HG03097 (cell line): ENCODE data around the gene DLG2.
"Not testable (repeated sequence)": the region's sequence is repeated elsewhere in the genome, so short reads cannot be mapped to it uniquely, and the experiment has no call there.

Experiments used
- ATAC-seq: cut with Tn5 transposase; IDR thresholded peaks from one replicate; pipeline ENCODE4 v1.9.1; 2021; ENCODE audit not compliant: unreplicated experiment, low FRiP score

DLG2 gene

GRCh38 chr11:85627332-85627997, at the start of gene DLG2:
Gene DLG2, minus strand, starts transcription at chr11:85627344.
- ATAC-seq: peak; percentile 1

GRCh38 chr11:85673393-85673792, 46.2 kb upstream of the DLG2 start:
- ATAC-seq: no peak

- no peak for ATAC-seq
These were observed 45.2 kb upstream of the DLG2 start for GRCh38 chr11:85672105-85672902.

- not testable (repeated sequence) for ATAC-seq
These were observed 44.0 kb upstream of the DLG2 start for GRCh38 chr11:85670949-85671663.

GRCh38 chr11:85668157-85668556, 41.0 kb upstream of the DLG2 start:
- ATAC-seq: no peak

GRCh38 chr11:85666687-85667086, 39.5 kb upstream of the DLG2 start:
- no peak for ATAC-seq

- no peak for ATAC-seq
These were observed 38.6 kb upstream of the DLG2 start for GRCh38 chr11:85665733-85666132.

- ATAC-seq: peak; percentile 92
These were observed 37.7 kb upstream of the DLG2 start, which contains the start of gene CREBZF for GRCh38 chr11:85664615-85665481. Gene CREBZF, minus strand, starts transcription at chr11:85665129. Its CDS starts 254 bp downstream, at chr11:85664875.

GRCh38 chr11:85663753-85664614, 36.8 kb upstream of the DLG2 start:
- ATAC-seq: peak; percentile 64

GRCh38 chr11:85663080-85663752, 36.1 kb upstream of the DLG2 start:
- no peak for ATAC-seq

- no peak for ATAC-seq
These were observed 35.0 kb upstream of the DLG2 start for GRCh38 chr11:85661972-85662664.

- ATAC-seq: no peak
These were observed 31.0 kb upstream of the DLG2 start for GRCh38 chr11:85658180-85658579.

GRCh38 chr11:85656777-85657176, 29.6 kb upstream of the DLG2 start:
- no peak for ATAC-seq

GRCh38 chr11:85654343-85654742, 27.2 kb upstream of the DLG2 start:
- not testable (repeated sequence) for ATAC-seq

- ATAC-seq: no peak
These were observed 25.8 kb upstream of the DLG2 start for GRCh38 chr11:85652786-85653447.

GRCh38 chr11:85651118-85651517, 24.0 kb upstream of the DLG2 start:
- no peak for ATAC-seq

GRCh38 chr11:85647604-85648299, 20.6 kb upstream of the DLG2 start, which contains the start of gene TMEM126A:
Gene TMEM126A, plus strand, starts transcription at chr11:85647967. Its CDS starts 2,289 bp downstream, at chr11:85650256.
- peak; percentile 99 for ATAC-seq
